Pons (tissue), 1 donor: ENCODE results near the gene PRSS57.

Experiments used
- DNase-seq: peaks from one replicate; pipeline ENCODE4 v3.0.0-alpha.2; 2016; ENCODE audit warnings: low spot score

The PRSS57 gene

GRCh38 chr19:638906-639252 is 56.4 kb downstream of the PRSS57 start:
- DNase-seq: no peak
